GM18505 (cell line): ENCODE data around the gene RNF225.
"Not testable (repeated sequence)": the region's sequence is repeated elsewhere in the genome, so short reads cannot be mapped to it uniquely, and the experiment has no call there.

ENCODE experiments used
- ATAC-seq: cut with Tn5 transposase; IDR thresholded peaks from one replicate; pipeline ENCODE4 v1.9.1; 2021; ENCODE audit not compliant: unreplicated experiment
- POLR2A ChIP-seq: IDR thresholded peaks from 4 replicates; pipeline ENCODE4 v1.6.1; 2011; ENCODE audit warnings: borderline replicate concordance; ENCODE audit not compliant: insufficient read depth, insufficient read length; ENCODE audit errors: extremely low read depth

RNF225 gene

GRCh38 chr19:58372311-58373133, 22.9 kb upstream of the RNF225 start:
- TF ChIP-seq POLR2A = no peak
- ATAC-seq = no peak

DNA sequence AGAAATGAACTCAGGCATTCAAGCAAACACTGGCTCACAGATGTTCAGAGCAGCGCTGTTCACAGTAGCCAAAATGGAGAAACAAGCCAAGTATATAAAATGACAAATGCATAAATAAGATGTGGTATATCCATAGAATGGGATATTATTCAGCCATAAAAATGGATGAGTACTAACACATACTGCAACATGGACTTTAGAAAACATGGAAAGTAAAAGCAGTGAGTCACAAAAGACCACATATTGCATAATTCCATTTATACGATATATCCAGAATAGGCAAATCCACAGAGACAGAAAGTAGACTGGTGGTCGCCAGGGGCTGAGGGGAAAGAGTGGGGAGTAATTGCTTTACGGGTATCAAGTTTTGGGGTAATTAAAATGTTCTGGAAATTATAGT, 21.3 kb upstream of the RNF225 start:
- TF ChIP-seq POLR2A = no peak
- ATAC-seq = no peak

GRCh38 chr19:58376724-58377123, 18.7 kb upstream of the RNF225 start:
- not testable (repeated sequence) for ATAC-seq

- no peak for TF ChIP-seq POLR2A
- ATAC-seq = no peak
Observed at GRCh38 chr19:58379246-58379645, 16.2 kb upstream of the RNF225 start.

DNA sequence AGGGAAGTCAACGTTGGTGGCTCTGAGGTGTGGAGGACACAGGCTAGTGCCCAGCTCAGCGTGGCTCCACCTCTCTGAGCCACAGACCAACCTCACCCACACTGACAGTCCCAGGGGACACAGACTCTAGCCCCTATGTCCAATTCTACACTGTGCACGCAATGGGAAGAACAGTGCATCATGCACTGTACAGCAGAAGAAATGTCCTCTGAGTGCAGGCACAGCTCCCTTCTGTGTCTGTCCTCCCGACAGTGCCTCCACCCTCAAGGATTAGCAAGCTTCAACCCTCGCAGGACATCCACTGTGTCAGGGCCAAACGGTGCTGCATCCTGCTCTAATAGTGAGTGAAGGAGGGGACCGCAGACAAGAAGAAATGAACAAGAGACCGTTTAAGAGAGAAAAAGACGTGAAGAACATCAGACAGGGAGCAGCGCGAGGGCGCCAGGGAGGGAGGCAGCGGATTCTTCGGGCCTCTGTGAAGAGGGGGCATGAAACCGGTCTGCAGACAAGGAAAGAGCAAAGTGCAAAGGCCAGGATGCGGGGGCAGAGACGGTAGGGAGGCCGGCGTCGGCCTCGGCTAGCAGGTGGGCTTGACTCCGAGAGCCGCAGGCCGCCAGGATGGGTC, 15.3 kb upstream of the RNF225 start:
- no peak for ATAC-seq
- no peak for TF ChIP-seq POLR2A

GRCh38 chr19:58380662-58381459, 14.6 kb upstream of the RNF225 start, which contains the start of gene ZNF837:
Gene ZNF837, minus strand, starts transcription at chr19:58381030. Its CDS starts 11,698 bp downstream, at chr19:58369332.
- peak; percentile 77 for ATAC-seq
- TF ChIP-seq POLR2A = peak; percentile 73

DNA sequence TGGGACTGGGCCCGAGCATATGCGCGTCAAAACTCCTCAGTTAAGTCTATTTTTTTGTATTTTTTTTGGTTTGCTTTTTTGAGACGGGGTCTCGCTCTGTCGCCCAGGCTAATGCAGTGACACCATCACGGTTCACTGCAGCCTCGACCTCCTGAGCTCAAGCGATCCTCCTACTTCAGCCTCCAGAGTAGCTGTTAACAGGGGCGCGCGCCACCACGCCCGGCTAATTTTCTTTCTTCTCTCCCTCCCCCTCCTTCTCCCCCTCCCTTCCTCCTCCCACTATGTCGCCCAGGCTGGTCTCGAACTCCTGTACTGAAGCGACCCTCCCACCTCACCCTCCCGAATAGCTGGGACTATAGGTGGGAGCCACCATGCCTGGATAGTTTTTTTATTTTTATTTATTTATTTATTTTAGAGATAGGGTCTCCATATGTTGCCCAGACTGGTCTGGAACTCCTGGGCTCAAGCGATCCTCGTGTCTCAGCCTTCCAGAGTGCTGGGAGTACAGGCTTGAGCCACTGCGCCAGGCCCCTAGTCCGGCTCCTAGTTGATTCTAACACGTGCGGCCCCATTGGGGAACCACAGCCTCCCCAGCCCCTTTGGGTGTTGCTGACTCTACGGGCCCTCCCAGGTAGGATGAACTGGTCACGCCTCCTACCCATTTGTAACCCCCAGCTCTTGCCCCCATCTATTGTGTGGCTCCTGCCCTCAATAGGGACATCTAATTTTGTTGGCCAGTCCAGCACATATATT, 13.8 kb upstream of the RNF225 start:
- ATAC-seq = no peak
- TF ChIP-seq POLR2A = no peak

- no peak for TF ChIP-seq POLR2A
- ATAC-seq = no peak
Observed at GRCh38 chr19:58382997-58383603, 12.4 kb upstream of the RNF225 start.

DNA sequence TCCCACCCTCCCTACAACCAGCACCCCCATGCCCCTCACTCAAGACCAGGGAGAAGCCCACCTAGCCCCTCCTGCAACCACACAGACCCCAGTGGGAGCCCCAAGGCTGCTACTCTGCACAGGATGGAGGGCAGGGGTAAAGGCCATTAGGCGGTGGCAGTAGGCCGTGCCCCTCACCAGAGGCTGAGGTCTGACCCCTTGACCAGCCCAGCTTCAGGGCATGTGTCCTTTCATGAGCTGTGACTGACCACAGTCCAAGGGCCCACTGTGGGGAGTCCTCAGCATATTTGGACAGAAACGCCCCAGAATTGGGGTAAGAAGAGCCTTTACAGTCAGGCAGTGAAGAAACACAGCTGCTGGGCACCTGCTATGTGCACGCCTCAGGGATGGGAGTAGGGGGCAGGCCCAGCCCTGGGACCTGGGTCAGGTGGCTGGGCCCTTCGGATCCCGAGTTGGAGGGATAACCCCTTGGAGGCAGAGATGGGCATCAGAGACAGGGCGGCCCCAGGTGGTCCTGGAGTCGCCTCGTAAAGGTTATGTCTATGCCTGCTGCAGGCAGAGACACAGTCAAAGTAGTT, 10.1 kb upstream of the RNF225 start:
- TF ChIP-seq POLR2A = no peak
- ATAC-seq = no peak

DNA sequence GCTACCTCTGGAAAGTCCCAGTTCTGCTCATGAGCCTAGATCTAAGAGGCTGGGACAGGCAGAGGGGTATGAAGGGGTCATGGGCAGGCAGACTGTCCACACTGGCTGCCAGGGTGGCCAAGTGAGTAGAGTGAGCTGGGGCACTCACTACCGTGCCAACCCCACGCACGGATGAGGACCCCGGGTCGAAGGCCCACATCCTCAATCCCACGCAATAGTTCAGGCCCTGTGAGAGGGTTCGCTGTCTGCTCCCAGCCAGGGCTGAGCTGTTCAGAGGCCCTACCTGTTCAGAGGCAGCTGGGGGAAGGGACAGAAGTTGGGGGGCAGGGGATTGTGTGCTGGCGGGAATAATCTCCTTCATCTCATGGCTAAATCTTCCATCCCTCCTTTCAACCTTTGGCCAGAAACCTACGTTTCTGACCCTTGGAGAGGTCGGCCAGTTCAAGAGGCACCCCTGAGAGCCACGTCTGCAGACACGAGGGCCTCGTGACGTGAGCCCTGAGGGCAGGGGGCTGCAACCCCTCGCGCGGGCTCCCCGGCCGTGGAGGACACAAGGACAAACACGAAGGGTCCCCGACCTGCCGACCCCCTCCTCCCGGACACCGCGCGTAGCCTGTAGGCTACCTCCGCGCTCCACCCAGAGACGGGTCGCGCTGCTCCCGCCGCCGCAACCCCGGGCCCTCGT, 9.4 kb upstream of the RNF225 start:
- ATAC-seq = peak; percentile 8
- peak; percentile 53 for TF ChIP-seq POLR2A

GRCh38 chr19:58386576-58387337, 8.7 kb upstream of the RNF225 start, which contains the start of gene RPS5:
Gene RPS5, plus strand, starts transcription at chr19:58387269. Its CDS starts 869 bp downstream, at chr19:58388138.
- peak; percentile 77 for ATAC-seq
- peak; percentile 98 for TF ChIP-seq POLR2A
